ENCODE results near the gene RTP5. TPM values are rescaled to one million over a fixed set of nuclear protein-coding genes. Genes with fewer than 3 reads are reported as not detected.

RTP5 gene
- total RNA-seq, 1 experiment from 2014 or later: not detected

- H3K14ac ChIP-seq (ENCODE audit: insufficient read depth, low read length): no peak overlapping the region
- H3K4me1 ChIP-seq (ENCODE audit: insufficient read depth, low read length): no peaks in the 10 kb centered on the region
- H3K18ac ChIP-seq (ENCODE audit: insufficient read length, low read depth, low read length): no peak overlapping the region
- no peak overlapping the region for H3K56ac ChIP-seq (ENCODE audit: insufficient read length, low read depth, low read length)
- no peak overlapping the region for H4K5ac ChIP-seq (ENCODE audit: insufficient read length, low read depth, low read length)
- no peak overlapping the region for H4K8ac ChIP-seq (replicated peaks; ENCODE audit: insufficient read length, low read depth, low read length)
- H3T11ph ChIP-seq (ENCODE audit: low read length): no peak overlapping the region
- no peaks in the 10 kb centered on the region for H3K79me1 ChIP-seq (ENCODE audit: insufficient read depth, low read depth, low read length, poor library complexity, severe bottlenecking)
- peaks cover 0 to 14% of the 10 kb centered on the region in 2 experiments; a peak in 2 of 4 replicates for H3K4me1 Mint-ChIP-seq
- no peak overlapping the region for H2AFZ ChIP-seq (ENCODE audit: low read length)
- peaks cover 0 to 7% (median 4%) of the 10 kb centered on the region in 3 experiments; a peak in 4 of 7 replicates for H3K36me3 Mint-ChIP-seq (ENCODE audit: insufficient read depth in 1 of 3, low read depth in 3 of 3)
- no peak for TF ChIP-seq CTCF (conservative IDR thresholded peaks at IDR 0.05)
- H3K4me3 Mint-ChIP-seq: no peak overlapping the region
- H3K9me3 ChIP-seq (ENCODE audit: control insufficient read depth, low read depth, low read length): no peaks in the 10 kb centered on the region
- no CpG with 5 or more reads among the region's 17 CpGs for WGBS (ENCODE audit: extremely low coverage, insufficient read length, low lambda C conversion rate)
- no peak overlapping the region for H2BK120ac ChIP-seq (ENCODE audit: low read depth, low read length, poor library complexity, severe bottlenecking)
- H3K23ac ChIP-seq (ENCODE audit: insufficient read length, low read depth, low read length): no peak overlapping the region
- H2BK15ac ChIP-seq (ENCODE audit: low read depth, low read length): no peak overlapping the region
- no peak overlapping the region for H2BK12ac ChIP-seq (ENCODE audit: insufficient read length, low read depth, low read length)
- DNase-seq: no peak
- no peak overlapping the region for H3K4ac ChIP-seq (ENCODE audit: low read depth, low read length)
- H3K27ac ChIP-seq (ENCODE audit: insufficient read length, low read depth, low read length): no peak overlapping the region
- no peaks in the 10 kb centered on the region for H3K79me2 ChIP-seq (ENCODE audit: insufficient read depth, low read length)
- H3K23me2 ChIP-seq (ENCODE audit: insufficient read length, low read depth, low read length, poor library complexity, severe bottlenecking): no peaks in the 10 kb centered on the region
- peaks cover 7% of the 10 kb centered on the region for H3K27me3 Mint-ChIP-seq (ENCODE audit: low read depth)
- no peaks in the 10 kb centered on the region for H3K27me3 ChIP-seq (ENCODE audit: insufficient read depth, low read length)
- no peak overlapping the region for H3K4me2 ChIP-seq (ENCODE audit: insufficient read depth, insufficient read length, low read length)
- H4K91ac ChIP-seq (ENCODE audit: insufficient read length, low read depth, low read length): no peak overlapping the region
- no peak overlapping the region for H3K9ac ChIP-seq (ENCODE audit: extremely low read depth, insufficient read length, low read length)
- H3K9me3 Mint-ChIP-seq: peaks cover 15 to 18% of the 10 kb centered on the region in 2 experiments
- H2AK5ac ChIP-seq (ENCODE audit: insufficient read length, low read length): no peak overlapping the region
- no peak overlapping the region for H2BK5ac ChIP-seq (ENCODE audit: insufficient read length, low read length)
- H2BK20ac ChIP-seq (ENCODE audit: low read depth, low read length, poor library complexity, severe bottlenecking): no peak overlapping the region
- no peak overlapping the region for H3K27ac Mint-ChIP-seq
- no peaks in the 10 kb centered on the region for H4K20me1 ChIP-seq (ENCODE audit: control insufficient read depth, insufficient read depth, insufficient read length)
These were observed 4.9 kb downstream of the RTP5 start for GRCh38 chr2:241874277-241874925.

All from H9 (cell line).